Endothelial cell of umbilical vein (primary cell): Measurements from ENCODE around the gene SCNN1B.

Source experiments
- CTCF ChIP-seq, 2 donors: IDR thresholded peaks; 1 replicate in 1 of 2; 2 replicates in 1 of 2; pipeline ENCODE4 v1.5.1; 2011; ENCODE audit warnings: low read length in 2 of 2, mild to moderate bottlenecking in 2 of 2, moderate library complexity in 2 of 2, control low read depth in 1 of 2, inconsistent platforms in 1 of 2, low read depth in 1 of 2; ENCODE audit not compliant: insufficient read depth in 1 of 2; ENCODE audit errors: extremely low read depth in 1 of 2
- EZH2 ChIP-seq: IDR thresholded peaks from 2 replicates; pipeline ENCODE4 v1.6.1; 2012; ENCODE audit warnings: borderline replicate concordance, low read depth, mild to moderate bottlenecking, moderate library complexity, low read length, inconsistent platforms; ENCODE audit not compliant: severe bottlenecking
- GATA2 ChIP-seq: IDR thresholded peaks from 2 replicates; pipeline ENCODE4 v1.7.0; 2011; ENCODE audit warnings: low read depth, mild to moderate bottlenecking, moderate library complexity, mixed read lengths, low read length; ENCODE audit not compliant: insufficient read length, insufficient read depth
- JUN ChIP-seq: IDR thresholded peaks from 2 replicates; pipeline ENCODE4 v1.6.1; 2011; ENCODE audit warnings: borderline replicate concordance, low read depth; ENCODE audit not compliant: insufficient read length, insufficient read depth
- MYC ChIP-seq: IDR thresholded peaks from one replicate; pipeline ENCODE4 v1.6.1; 2011; ENCODE audit warnings: mild to moderate bottlenecking, low read depth, low read length
- POLR2A ChIP-seq: IDR thresholded peaks from 2 replicates; pipeline ENCODE4 v1.6.1; 2012; ENCODE audit warnings: low read depth, mild to moderate bottlenecking, control low read depth, low read length
- POLR2AphosphoS5 ChIP-seq: IDR thresholded peaks from 2 replicates; pipeline ENCODE4 v1.6.1; 2012; ENCODE audit warnings: low read depth, mild to moderate bottlenecking, control low read depth, low read length, moderate library complexity; ENCODE audit not compliant: insufficient read depth
- TF ChIP-seq, protein P1 (sequence below): IDR thresholded peaks from 2 replicates; pipeline ENCODE4 v1.6.1; 2011; ENCODE audit not compliant: insufficient read depth, insufficient read length

GRCh38 chr16:23258919-23259237 is 43.2 kb upstream of the SCNN1B start:
- TF ChIP-seq POLR2AphosphoS5 (no peak), CTCF (IDR thresholded peaks at IDR 0.05; ENCODE audit: extremely low read depth in 1 of 2, insufficient read depth in 1 of 2, low read depth in 1 of 2, low read length in 2 of 2) (no peak), MYC (no peak), POLR2A (no peak), JUN (no peak), EZH2 (no peak), GATA2 (no peak)
- TF ChIP-seq, protein P1, sequence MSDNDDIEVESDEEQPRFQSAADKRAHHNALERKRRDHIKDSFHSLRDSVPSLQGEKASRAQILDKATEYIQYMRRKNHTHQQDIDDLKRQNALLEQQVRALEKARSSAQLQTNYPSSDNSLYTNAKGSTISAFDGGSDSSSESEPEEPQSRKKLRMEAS: no peak
